Neural cell (in vitro differentiated cells): ENCODE data around the gene PSD2. TPM values are rescaled to one million over a fixed set of nuclear protein-coding genes. Genes with fewer than 3 reads are reported as not detected.

Experiments used
- H2AFZ ChIP-seq: fragments of 200-600, 300-800 bp; sonication (generic), shearing (Covaris generic); 2 replicates; pipeline ENCODE4 v1.6.0; 2014; ENCODE audit warnings: low read depth, mild to moderate bottlenecking, antibody characterized with exemption, low read length, moderate library complexity
- H3F3A ChIP-seq: fragments of 200-600 bp; shearing (Covaris generic); 2 replicates; pipeline ENCODE4 v1.6.1; 2016; ENCODE audit warnings: mild to moderate bottlenecking, moderate library complexity, mixed read lengths, antibody characterized with exemption, low read length; ENCODE audit not compliant: insufficient read depth, poor library complexity, severe bottlenecking
- H3K27ac ChIP-seq: fragments of 200-600, 300-800 bp; sonication (generic), shearing (Covaris generic); 2 replicates; pipeline ENCODE4 v1.5.1; 2014; ENCODE audit warnings: mild to moderate bottlenecking, low read length, moderate library complexity
- H3K27me3 ChIP-seq: fragments of 300-800, 200-600 bp; sonication (generic), shearing (Covaris generic); 2 replicates; pipeline ENCODE4 v1.6.0; 2014; ENCODE audit warnings: mild to moderate bottlenecking, low read depth, low read length, moderate library complexity; ENCODE audit not compliant: insufficient read depth
- H3K36me3 ChIP-seq: fragments of 300-800, 200-600 bp; sonication (generic), shearing (Covaris generic); 2 replicates; pipeline ENCODE4 v1.5.1; 2014; ENCODE audit warnings: mild to moderate bottlenecking, antibody characterized with exemption, low read length, moderate library complexity; ENCODE audit not compliant: insufficient read depth
- H3K4me2 ChIP-seq: fragments of 300-800, 200-600 bp; sonication (generic), shearing (Covaris generic); 2 replicates; pipeline ENCODE4 v1.6.0; 2014; ENCODE audit warnings: mild to moderate bottlenecking, low read length
- H3K4me3 ChIP-seq: fragments of 300-800, 200-600 bp; sonication (generic), shearing (Covaris generic); 2 replicates; pipeline ENCODE4 v1.5.1; 2014; ENCODE audit warnings: mild to moderate bottlenecking, low read length, moderate library complexity
- H3K79me2 ChIP-seq: fragments of 200-600 bp; shearing (Covaris generic); replicated peaks from 2 replicates; pipeline ENCODE4 v1.6.0; 2014; ENCODE audit warnings: mild to moderate bottlenecking, low read length, moderate library complexity; ENCODE audit not compliant: insufficient read depth
- H3K9ac ChIP-seq: fragments of 300-800, 200-600 bp; sonication (generic), shearing (Covaris generic); 2 replicates; pipeline ENCODE4 v1.6.1; 2016; ENCODE audit warnings: mild to moderate bottlenecking, low read length, mixed read lengths
- H3K9me2 ChIP-seq: fragments of 200-600 bp; shearing (Covaris generic); 2 replicates; pipeline ENCODE4 v1.6.1; 2016; ENCODE audit warnings: mild to moderate bottlenecking, low read length, mixed read lengths; ENCODE audit not compliant: insufficient read depth
- H3K9me3 ChIP-seq: fragments of 200-600, 300-800 bp; sonication (generic), shearing (Covaris generic); 2 replicates; pipeline ENCODE4 v1.6.1; 2016; ENCODE audit warnings: mild to moderate bottlenecking, mixed run types, low read length, moderate library complexity, mixed read lengths
- H4K20me1 ChIP-seq: fragments of 200-600 bp; shearing (Covaris generic); 2 replicates; pipeline ENCODE4 v1.6.1; 2016; ENCODE audit warnings: mild to moderate bottlenecking, mixed run types; ENCODE audit not compliant: insufficient read depth
- EP300 ChIP-seq: fragments of 450-650 bp; conservative IDR thresholded peaks from 2 replicates; pipeline ENCODE4 v1.6.1; 2014; ENCODE audit warnings: antibody characterized with exemption, mild to moderate bottlenecking, moderate library complexity; ENCODE audit not compliant: poor library complexity, severe bottlenecking
- EZH2 ChIP-seq: fragments of 200-600, 300-800 bp; shearing (Covaris generic), sonication (generic); IDR thresholded peaks from 2 replicates; pipeline ENCODE4 v1.6.1; 2014; ENCODE audit warnings: antibody characterized with exemption, low read length, borderline replicate concordance, mild to moderate bottlenecking; ENCODE audit not compliant: insufficient read depth, poor library complexity, severe bottlenecking
- MXI1 ChIP-seq: fragments of 450-650 bp; conservative IDR thresholded peaks from 2 replicates; pipeline ENCODE4 v1.6.1; 2014; ENCODE audit warnings: antibody characterized with exemption, mild to moderate bottlenecking; ENCODE audit not compliant: poor library complexity, severe bottlenecking
- POLR2AphosphoS5 ChIP-seq: IDR thresholded peaks from 2 replicates; pipeline ENCODE4 v1.6.1; 2012
- RAD21 ChIP-seq: fragments of 450-650 bp; conservative IDR thresholded peaks from 2 replicates; pipeline ENCODE4 v1.6.1; 2014; ENCODE audit warnings: antibody characterized with exemption, mild to moderate bottlenecking, moderate library complexity
- SMC3 ChIP-seq: fragments of 450-650 bp; conservative IDR thresholded peaks from 2 replicates; pipeline ENCODE4 v1.6.1; 2014; ENCODE audit warnings: antibody characterized with exemption, mild to moderate bottlenecking, moderate library complexity; ENCODE audit not compliant: poor library complexity
- TAF1 ChIP-seq: IDR thresholded peaks from 2 replicates; pipeline ENCODE4 v1.6.1; 2012; ENCODE audit warnings: low read depth
- polyA plus RNA-seq: library from polyadenylated mRNA; depleted of rRNA; stranded (reverse); fragments of >200 nt; gene quantifications from 2 replicates; pipeline ENCODE4 v1.2.3, GENCODE V29; 2014
- TF ChIP-seq, protein P1 (sequence below): IDR thresholded peaks from 2 replicates; pipeline ENCODE4 v1.6.1; 2012; ENCODE audit warnings: borderline replicate concordance
- TF ChIP-seq, protein P2 (sequence below): fragments of 450-650 bp; IDR thresholded peaks from 2 replicates; pipeline ENCODE4 v1.5.1; 2014; ENCODE audit warnings: antibody characterized with exemption, mild to moderate bottlenecking, moderate library complexity; ENCODE audit not compliant: poor library complexity, severe bottlenecking

The PSD2 gene
- polyA plus RNA-seq, 1 donor from 2014 or later = 33.4 TPM

DNA sequence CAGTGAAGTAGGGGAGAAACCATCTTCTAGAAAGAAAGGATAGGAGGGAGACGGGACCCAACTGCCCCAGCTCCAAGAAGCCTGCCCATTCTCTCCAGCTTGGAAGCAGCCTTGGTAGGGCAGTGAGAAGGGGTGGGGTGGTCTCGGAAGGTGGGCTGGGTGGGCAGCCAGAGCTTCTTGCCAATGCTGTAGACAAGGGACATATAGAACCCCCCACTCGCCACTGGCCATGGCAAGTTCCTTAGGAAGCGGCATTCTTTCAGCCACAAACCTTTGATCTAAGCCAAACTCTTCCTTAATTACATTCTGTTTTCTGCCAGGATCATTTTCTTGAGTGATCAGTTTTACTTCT lies 90.2 kb downstream of the PSD2 start:
- Histone ChIP-seq H3F3A (no peaks in the 10 kb centered on the region), H3K4me2 (no peak overlapping the region), H3K9me2 (no peaks in the 10 kb centered on the region), H3K4me3 (no peak overlapping the region), H3K9me3 (no peaks in the 10 kb centered on the region), H3K9ac (no peak overlapping the region), H4K20me1 (no peaks in the 10 kb centered on the region), H2AFZ (no peak overlapping the region), H3K79me2 (no peaks in the 10 kb centered on the region), H3K36me3 (no peaks in the 10 kb centered on the region), H3K27ac (no peak overlapping the region), H3K27me3 (no peaks in the 10 kb centered on the region)
- TF ChIP-seq MXI1 (no peak), EZH2 (no peak), TAF1 (no peak), RAD21 (no peak), SMC3 (no peak), EP300 (no peak), POLR2AphosphoS5 (no peak)
- TF ChIP-seq, protein P1, sequence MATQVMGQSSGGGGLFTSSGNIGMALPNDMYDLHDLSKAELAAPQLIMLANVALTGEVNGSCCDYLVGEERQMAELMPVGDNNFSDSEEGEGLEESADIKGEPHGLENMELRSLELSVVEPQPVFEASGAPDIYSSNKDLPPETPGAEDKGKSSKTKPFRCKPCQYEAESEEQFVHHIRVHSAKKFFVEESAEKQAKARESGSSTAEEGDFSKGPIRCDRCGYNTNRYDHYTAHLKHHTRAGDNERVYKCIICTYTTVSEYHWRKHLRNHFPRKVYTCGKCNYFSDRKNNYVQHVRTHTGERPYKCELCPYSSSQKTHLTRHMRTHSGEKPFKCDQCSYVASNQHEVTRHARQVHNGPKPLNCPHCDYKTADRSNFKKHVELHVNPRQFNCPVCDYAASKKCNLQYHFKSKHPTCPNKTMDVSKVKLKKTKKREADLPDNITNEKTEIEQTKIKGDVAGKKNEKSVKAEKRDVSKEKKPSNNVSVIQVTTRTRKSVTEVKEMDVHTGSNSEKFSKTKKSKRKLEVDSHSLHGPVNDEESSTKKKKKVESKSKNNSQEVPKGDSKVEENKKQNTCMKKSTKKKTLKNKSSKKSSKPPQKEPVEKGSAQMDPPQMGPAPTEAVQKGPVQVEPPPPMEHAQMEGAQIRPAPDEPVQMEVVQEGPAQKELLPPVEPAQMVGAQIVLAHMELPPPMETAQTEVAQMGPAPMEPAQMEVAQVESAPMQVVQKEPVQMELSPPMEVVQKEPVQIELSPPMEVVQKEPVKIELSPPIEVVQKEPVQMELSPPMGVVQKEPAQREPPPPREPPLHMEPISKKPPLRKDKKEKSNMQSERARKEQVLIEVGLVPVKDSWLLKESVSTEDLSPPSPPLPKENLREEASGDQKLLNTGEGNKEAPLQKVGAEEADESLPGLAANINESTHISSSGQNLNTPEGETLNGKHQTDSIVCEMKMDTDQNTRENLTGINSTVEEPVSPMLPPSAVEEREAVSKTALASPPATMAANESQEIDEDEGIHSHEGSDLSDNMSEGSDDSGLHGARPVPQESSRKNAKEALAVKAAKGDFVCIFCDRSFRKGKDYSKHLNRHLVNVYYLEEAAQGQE = no peak
- TF ChIP-seq, protein P2, sequence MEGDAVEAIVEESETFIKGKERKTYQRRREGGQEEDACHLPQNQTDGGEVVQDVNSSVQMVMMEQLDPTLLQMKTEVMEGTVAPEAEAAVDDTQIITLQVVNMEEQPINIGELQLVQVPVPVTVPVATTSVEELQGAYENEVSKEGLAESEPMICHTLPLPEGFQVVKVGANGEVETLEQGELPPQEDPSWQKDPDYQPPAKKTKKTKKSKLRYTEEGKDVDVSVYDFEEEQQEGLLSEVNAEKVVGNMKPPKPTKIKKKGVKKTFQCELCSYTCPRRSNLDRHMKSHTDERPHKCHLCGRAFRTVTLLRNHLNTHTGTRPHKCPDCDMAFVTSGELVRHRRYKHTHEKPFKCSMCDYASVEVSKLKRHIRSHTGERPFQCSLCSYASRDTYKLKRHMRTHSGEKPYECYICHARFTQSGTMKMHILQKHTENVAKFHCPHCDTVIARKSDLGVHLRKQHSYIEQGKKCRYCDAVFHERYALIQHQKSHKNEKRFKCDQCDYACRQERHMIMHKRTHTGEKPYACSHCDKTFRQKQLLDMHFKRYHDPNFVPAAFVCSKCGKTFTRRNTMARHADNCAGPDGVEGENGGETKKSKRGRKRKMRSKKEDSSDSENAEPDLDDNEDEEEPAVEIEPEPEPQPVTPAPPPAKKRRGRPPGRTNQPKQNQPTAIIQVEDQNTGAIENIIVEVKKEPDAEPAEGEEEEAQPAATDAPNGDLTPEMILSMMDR = no peak

DNA sequence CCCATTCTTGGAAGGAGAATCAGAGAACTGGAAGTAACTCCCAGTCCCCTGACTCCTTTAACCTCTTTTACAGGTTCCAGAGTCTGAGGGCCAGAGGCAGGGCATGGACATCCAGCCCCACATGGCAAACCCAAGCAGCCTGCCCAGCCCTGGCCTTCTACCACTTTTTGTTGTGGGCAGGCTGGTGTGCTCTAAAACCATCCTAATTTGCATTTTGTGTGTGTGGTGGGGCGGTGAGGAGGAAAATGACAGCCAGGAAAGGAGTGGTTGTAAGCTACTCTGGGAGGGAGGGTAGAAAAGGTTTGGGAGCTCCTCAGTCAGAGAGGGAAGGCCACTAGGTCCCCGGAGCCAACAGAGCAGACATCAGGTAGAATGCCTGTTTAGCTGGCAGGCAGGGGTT lies 90.6 kb downstream of the PSD2 start:
- no peak overlapping the region for H2AFZ ChIP-seq
- no peak overlapping the region for H3K27ac ChIP-seq
- H3K79me2 ChIP-seq = no peaks in the 10 kb centered on the region
- H3K9ac ChIP-seq = no peak overlapping the region
- H3K9me2 ChIP-seq = no peaks in the 10 kb centered on the region
- H3F3A ChIP-seq = no peaks in the 10 kb centered on the region
- H3K9me3 ChIP-seq = no peaks in the 10 kb centered on the region
- no peak overlapping the region for H3K4me3 ChIP-seq
- no peaks in the 10 kb centered on the region for H4K20me1 ChIP-seq
- TF ChIP-seq, protein P2 = no peak
- no peak for TF ChIP-seq POLR2AphosphoS5
- H3K27me3 ChIP-seq = no peaks in the 10 kb centered on the region
- no peak overlapping the region for H3K4me2 ChIP-seq
- no peaks in the 10 kb centered on the region for H3K36me3 ChIP-seq
